GM10248 (cell line): ENCODE results near the gene CCDC38.

ENCODE experiments used
- CTCF ChIA-PET: fragments of 300-600 bp; sonication (Branson Sonifier 250); formaldehyde crosslinking; extraction: SDS; loops from one replicate; lab custom pipeline; 2021; ENCODE audit warnings: antibody characterized with exemption; lab: Yijun Ruan, JAX
- POLR2A ChIA-PET: fragments of 350-650 bp; sonication (Branson Sonifier 250); formaldehyde crosslinking; extraction: SDS; loops from one replicate; lab custom pipeline; 2020; ENCODE audit warnings: antibody characterized with exemption; lab: Yijun Ruan, JAX
- DNase-seq: peaks from one replicate; pipeline ENCODE4 v3.0.0; 2012; ENCODE audit errors: extremely low spot score
- CTCF ChIP-seq: IDR thresholded peaks from 2 replicates; pipeline ENCODE4 v1.5.1; 2012; ENCODE audit warnings: mild to moderate bottlenecking, low read depth; ENCODE audit errors: extremely low read depth, missing control alignments, control extremely low read depth

CCDC38 gene

GRCh38 chr12:95942101-95942523, 302 bp downstream of the CCDC38 start:
- DNase-seq, result no peak
- TF ChIP-seq CTCF, result no peak
- ChIA-PET CTCF (interaction anchor here (0.8 to 6.1 kb wide), 6 partner anchors 13 to 145 kb away, joined by 3 to 34 read pairs (median 3); no protein-coding TSS in a partner anchor), POLR2A (no interaction called here)

- ChIA-PET CTCF (interaction anchor here (1.8 to 6.1 kb wide), 2 partner anchors 14 to 23 kb away, joined by 5 to 34 read pairs; no protein-coding TSS in a partner anchor), POLR2A (no interaction called here)
- DNase-seq, result no peak
- TF ChIP-seq CTCF, result no peak
These were observed 1.9 kb downstream of the CCDC38 start for GRCh38 chr12:95940514-95940913.

DNA sequence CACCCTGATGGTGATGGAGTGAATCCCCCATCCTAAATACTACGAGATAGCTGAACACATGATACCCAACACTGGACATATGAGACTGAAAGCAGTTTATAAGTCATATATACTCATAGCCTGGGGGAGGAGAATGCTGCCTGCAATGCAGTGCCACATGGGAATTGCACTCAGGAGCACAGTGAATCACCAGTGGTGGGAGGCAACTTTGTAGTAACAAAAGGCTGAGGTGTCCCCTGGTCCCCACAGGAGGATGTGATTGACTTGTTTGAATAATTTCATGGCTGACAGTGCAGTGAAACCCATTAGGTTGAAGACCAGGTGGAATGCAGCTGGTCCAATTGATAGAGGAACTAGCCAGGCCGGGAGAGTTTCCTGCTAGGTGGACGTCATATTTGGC, 20.2 kb downstream of the CCDC38 start:
- TF ChIP-seq CTCF, result no peak
- no peak for DNase-seq
- POLR2A ChIA-PET, result no interaction called here
- CTCF ChIA-PET, result no interaction called here

DNA sequence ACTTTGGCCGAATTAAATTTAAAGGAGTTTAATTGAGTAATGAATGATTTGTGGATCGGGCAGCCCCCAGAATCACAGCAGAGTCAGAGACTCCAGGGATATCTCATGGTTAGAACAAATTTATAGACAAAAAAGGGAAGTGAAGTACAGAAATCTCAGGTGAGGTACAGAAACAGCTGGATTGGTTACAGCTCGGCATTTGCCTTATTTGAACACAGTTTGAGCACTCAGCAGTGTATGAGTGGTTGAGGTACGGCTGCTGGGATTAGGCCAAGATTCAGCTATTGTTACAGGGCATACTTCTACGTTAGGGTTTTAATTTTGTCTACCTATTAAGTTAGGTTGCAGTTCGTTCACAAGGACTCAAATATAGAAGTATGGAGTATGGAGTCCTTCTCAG, 23.3 kb downstream of the CCDC38 start:
- ChIA-PET POLR2A (no interaction called here), CTCF (interaction anchor here (0.6 to 3.4 kb wide), 18 partner anchors 10 to 601 kb away, joined by 3 to 19 read pairs (median 4); no protein-coding TSS in a partner anchor)
- DNase-seq, result no peak
- no peak for TF ChIP-seq CTCF

DNA sequence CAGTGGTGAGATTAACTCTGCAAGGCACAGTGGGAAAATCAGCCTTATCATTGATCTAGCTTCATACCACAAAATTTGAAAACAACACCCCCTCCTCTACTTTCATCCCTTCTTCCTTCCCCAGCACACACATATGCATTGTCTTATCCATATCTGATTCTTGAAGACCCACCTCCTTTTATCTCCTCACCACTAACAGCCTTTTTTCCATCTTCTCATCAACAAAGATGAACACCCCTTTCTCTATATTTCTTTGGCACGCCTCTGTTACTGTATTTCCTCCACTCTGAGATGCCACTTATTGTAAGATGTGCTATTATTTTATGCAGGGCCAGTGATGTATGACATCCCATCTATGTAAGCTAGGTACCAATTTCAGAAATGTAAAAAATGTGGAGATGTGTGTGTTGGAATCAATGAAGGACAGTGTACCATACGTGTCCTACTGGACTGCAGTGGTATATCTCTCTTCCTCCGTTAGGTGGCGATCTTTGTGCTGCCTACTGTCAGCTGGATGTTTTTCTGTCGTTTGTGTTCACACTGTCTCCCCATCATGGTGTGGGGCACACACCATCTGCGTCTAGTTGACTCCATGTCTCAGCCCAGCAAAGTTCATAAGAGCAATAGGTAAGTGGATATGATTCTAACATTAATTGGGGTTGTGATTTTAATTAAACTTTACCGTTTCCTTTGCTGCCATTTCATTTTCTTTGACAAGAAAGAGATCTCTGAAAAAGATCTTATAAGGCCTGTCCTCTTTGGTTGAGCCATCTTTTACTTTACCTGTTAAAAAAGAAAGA, 24.0 kb downstream of the CCDC38 start:
- peak; percentile 77 for TF ChIP-seq CTCF
- CTCF ChIA-PET, result interaction anchor here (0.6 to 3.4 kb wide), 21 partner anchors 10 to 602 kb away, joined by 3 to 19 read pairs (median 4); no protein-coding TSS in a partner anchor
- POLR2A ChIA-PET, result no interaction called here
- DNase-seq, result peak; percentile 48

- CTCF ChIA-PET, result no interaction called here
- POLR2A ChIA-PET, result no interaction called here
- no peak for DNase-seq
- no peak for TF ChIP-seq CTCF
These were observed 32.5 kb downstream of the CCDC38 start for GRCh38 chr12:95909871-95910270.
